ENCODE results near the gene HES2. TPM values are rescaled to one million over a fixed set of nuclear protein-coding genes. Genes with fewer than 3 reads are reported as not detected.
"Not testable (repeated sequence)": the region's sequence is repeated elsewhere in the genome, so short reads cannot be mapped to it uniquely, and the experiment has no call there.

Gene HES2
- polyA plus RNA-seq, 1 donor from 2014 or later, result not detected

DNA sequence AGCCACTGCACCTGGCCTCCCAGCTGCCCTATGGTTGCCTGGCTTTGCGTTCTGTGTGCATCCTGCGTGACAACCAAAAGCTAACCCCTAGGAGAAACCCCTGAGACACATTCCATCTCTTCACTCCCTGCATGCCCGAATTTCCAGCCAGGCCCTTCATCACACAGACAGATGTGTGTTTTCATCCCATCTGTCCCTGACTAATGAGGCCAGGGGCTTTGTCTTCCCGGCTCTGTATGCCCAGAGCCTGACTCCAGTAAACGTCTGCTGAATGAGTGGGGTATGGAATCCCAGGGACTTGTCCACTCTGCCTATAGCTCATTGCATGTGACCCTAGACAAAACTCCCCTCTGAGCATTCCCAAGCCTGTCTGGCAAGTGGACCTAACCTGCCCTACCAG lies 14.5 kb upstream of the HES2 start:
- Mint-ChIP-seq H3K27ac (no peak overlapping the region), H3K4me1 (peaks cover 0 to 4% (median 2%) of the 10 kb centered on the region in 3 donors), H3K27me3 (peaks cover 23% of the 10 kb centered on the region), H3K36me3 (no peaks in the 10 kb centered on the region), H3K4me3 (no peak overlapping the region), H3K9me3 (no peaks in the 10 kb centered on the region)

- H3K4me3 Mint-ChIP-seq, H3K27ac Mint-ChIP-seq: not testable (repeated sequence)
- peaks cover 17% of the 10 kb centered on the region for H3K27me3 Mint-ChIP-seq
These were observed 12.2 kb upstream of the HES2 start for GRCh38 chr1:6431645-6432579.

DNA sequence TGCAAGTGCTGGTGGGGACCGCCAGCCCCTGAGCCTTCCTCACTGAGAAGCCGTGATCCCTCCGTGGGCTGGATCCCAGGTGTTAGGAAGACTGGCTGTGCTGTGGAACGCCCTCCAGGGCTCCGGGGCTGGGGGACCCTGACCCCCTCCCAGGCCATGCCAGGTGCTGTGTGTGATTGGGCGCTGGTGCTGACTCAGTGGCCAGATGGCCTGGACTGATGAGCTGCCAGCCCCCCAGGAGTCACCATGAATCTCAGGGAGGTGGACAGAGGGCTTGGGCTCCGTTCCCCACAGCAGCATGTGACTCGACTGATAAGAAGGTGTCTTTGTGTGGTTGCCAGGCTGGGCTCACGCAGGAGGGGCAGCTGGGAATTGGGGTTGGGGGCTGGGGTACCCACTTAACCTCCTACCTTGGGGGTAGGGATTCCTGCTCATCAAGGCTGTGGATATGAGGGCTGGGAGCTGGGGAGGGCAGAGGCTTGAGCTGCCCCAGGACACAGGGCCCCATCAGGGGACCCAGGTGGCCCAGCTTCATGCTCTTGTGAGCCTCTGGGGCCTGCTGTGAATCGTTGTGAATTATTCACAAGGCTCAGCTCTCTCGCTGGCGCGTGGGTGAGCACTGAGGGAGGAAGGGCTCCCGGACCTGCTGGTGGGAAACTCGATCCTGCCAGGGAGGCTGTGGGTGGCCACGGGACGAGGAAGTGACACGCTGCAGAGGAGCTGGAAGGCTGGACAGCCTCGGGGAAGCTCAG lies 10.1 kb upstream of the HES2 start:
- H3K27me3 Mint-ChIP-seq, result peaks cover 21% of the 10 kb centered on the region
- not testable (repeated sequence) for H3K36me3 Mint-ChIP-seq, H3K4me1 Mint-ChIP-seq, H3K4me3 Mint-ChIP-seq, H3K9me3 Mint-ChIP-seq, H3K27ac Mint-ChIP-seq

More at GRCh38 chr1:6431645-6432579, 12.2 kb upstream of the HES2 start:
- H3K4me1 Mint-ChIP-seq, H3K9me3 Mint-ChIP-seq, H3K36me3 Mint-ChIP-seq: not testable (repeated sequence)

DNA sequence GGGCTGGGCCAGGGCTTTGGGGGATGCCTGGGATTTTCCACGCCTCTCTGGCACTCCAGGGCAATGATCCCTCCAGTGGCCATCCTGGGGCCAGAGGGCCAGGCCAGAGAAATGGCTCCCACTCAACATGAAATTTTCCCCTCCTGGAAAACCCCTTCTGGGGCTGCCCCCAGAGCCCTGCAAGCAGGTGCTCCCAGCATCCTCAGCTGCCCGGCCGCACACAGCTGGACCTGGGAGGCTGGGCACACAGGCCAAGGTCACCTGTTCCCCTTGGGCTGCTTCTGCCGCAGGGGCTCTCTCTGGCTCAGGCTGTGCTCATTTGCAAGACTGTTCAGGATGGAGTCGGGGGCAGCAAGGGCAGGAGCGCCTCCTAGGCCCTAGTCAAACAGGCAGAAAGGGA lies 8.7 kb upstream of the HES2 start:
- H3K9me3 Mint-ChIP-seq, H3K36me3 Mint-ChIP-seq, H3K4me3 Mint-ChIP-seq, H3K27ac Mint-ChIP-seq, H3K4me1 Mint-ChIP-seq: not testable (repeated sequence)
- peaks cover 30% of the 10 kb centered on the region for H3K27me3 Mint-ChIP-seq

GRCh38 chr1:6427441-6428390 lies 8.0 kb upstream of the HES2 start:
- H3K27ac Mint-ChIP-seq, result no peak overlapping the region
- H3K36me3 Mint-ChIP-seq, result no peaks in the 10 kb centered on the region
- H3K9me3 Mint-ChIP-seq, result no peaks in the 10 kb centered on the region
- H3K4me1 Mint-ChIP-seq, result peaks cover 0 to 4% (median 0%) of the 10 kb centered on the region in 3 donors
- H3K4me3 Mint-ChIP-seq, result no peak overlapping the region
- peaks cover 34% of the 10 kb centered on the region for H3K27me3 Mint-ChIP-seq

DNA sequence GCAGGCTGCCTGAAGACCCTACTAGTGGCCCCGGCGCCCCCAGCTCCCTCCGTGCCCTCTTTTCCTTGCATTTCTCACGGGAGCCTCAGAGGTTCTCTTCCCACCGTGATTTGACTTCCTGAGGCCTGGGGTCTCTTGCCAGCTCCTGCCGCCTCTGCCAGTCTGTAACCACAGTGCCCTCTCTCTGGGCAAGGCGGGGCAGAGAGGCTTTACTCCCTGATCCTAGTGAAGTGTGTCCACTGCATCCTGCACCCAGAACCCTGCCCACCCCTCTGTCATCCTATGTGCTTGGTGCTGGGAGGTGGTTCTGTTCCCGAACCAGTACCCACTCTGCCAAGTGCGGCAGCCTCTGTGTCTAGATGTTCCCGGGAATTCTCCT lies 7.2 kb upstream of the HES2 start:
- peaks cover 39% of the 10 kb centered on the region for H3K27me3 Mint-ChIP-seq
- peaks cover 0 to 4% (median 0%) of the 10 kb centered on the region in 3 donors for H3K4me1 Mint-ChIP-seq
- no peaks in the 10 kb centered on the region for H3K36me3 Mint-ChIP-seq
- no peak overlapping the region for H3K4me3 Mint-ChIP-seq
- no peaks in the 10 kb centered on the region for H3K9me3 Mint-ChIP-seq
- H3K27ac Mint-ChIP-seq, result no peak overlapping the region

DNA sequence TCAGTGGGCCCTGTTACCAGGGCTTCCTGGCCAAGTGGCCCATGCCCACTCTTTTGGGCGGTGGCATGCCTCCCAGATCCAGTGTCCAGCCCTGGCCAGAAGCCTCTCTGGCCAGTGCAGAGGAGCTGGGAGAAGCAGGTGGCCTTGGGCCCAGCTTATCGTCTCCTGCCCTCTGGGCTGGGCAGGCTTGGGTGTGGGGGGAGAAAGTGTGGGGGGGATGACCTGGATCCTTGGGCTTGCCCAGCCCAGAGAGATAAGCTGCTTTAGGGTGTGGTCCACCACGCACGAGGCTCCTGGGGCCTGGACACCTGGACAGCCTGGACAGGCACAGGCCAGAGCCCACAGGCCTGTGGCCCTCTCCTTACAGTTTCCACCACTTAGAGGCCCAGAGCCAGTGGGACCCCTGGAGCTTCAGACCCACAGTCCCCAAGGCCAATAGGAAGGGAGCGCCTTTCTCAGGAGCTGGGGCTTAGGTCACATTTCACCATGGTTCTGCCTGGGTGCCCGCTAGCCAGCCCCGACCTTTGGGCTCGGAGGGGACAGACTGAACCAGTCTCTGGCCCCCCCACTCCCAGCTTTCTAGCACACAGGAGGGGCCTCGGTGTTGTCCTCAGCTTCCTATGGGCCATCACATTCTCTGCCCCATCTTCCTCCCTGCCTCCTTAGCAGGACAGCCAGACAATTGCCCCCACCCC lies 6.7 kb upstream of the HES2 start:
- H3K36me3 Mint-ChIP-seq, result no peaks in the 10 kb centered on the region
- H3K4me1 Mint-ChIP-seq, result peaks cover 0 to 4% (median 4%) of the 10 kb centered on the region in 3 donors
- H3K27ac Mint-ChIP-seq, result no peak overlapping the region
- H3K27me3 Mint-ChIP-seq, result peaks cover 45% of the 10 kb centered on the region
- no peaks in the 10 kb centered on the region for H3K9me3 Mint-ChIP-seq
- no peak overlapping the region for H3K4me3 Mint-ChIP-seq

- Mint-ChIP-seq H3K27me3 (peaks cover 48% of the 10 kb centered on the region), H3K9me3 (no peaks in the 10 kb centered on the region), H3K4me3 (peak overlapping the region in 1 of 4 donors; percentile 32), H3K36me3 (no peaks in the 10 kb centered on the region), H3K27ac (no peak overlapping the region), H3K4me1 (peaks cover 0 to 8% (median 4%) of the 10 kb centered on the region in 3 donors)
These were observed 5.9 kb upstream of the HES2 start for GRCh38 chr1:6425658-6426057.

DNA sequence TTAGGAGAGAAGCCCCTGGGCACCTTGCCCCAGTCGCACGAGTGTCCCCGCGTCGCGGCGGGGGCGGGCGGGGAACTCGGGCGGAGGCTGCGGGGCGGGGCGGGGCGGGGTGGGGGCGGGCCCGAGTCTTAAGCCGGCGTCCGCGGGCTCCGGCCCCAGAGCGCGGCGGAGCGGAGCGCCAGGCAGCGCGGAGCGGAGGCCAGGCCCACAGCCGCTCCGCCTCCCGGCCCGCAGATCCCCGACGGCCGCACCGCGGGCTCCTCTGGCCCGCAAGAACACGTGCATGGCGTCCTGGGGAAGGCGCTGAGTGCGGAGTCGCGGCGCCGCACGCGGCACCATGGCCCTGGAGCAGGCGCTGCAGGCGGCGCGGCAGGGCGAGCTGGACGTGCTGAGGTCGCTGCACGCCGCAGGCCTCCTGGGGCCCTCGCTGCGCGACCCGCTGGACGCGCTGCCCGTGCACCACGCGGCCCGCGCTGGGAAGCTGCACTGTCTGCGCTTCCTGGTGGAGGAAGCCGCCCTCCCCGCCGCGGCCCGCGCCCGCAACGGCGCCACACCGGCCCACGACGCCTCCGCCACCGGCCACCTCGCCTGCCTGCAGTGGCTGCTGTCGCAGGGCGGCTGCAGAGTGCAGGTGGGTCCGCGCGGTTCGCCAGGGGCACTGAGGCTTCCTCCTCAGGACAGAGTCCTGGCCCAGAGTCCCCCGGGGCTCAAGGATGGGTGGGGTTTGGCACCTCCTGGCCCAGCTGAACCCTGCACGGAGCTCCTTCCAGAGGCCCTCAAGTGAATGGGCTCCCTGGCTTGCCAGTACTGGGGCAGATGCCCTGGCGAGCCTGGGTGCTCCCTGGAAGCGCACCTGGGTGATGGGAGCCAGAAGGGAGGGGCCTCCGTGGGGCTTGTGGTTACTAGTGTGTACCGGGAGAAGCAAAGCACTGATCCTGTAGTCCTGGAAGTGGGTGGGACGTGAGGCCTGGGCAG lies 5.2 kb upstream of the HES2 start, which contains the start of gene ESPN:
Gene ESPN (plus strand): TSS at position 158 of the 975 bp plus-strand sequence. CDS start 180 bp downstream, at position 338.
- Mint-ChIP-seq H3K4me3 (peak within 1 kb of the TSS in 3 of 4 donors; percentile 46 to 87 (median 84)), H3K4me1 (peaks cover 0 to 8% (median 4%) of the 10 kb centered on the region in 3 donors), H3K27me3 (peaks cover 44% of the 10 kb centered on the region), H3K27ac (no peak within 1 kb of the TSS), H3K9me3 (no peaks in the 10 kb centered on the region), H3K36me3 (no peaks in the 10 kb centered on the region)

DNA sequence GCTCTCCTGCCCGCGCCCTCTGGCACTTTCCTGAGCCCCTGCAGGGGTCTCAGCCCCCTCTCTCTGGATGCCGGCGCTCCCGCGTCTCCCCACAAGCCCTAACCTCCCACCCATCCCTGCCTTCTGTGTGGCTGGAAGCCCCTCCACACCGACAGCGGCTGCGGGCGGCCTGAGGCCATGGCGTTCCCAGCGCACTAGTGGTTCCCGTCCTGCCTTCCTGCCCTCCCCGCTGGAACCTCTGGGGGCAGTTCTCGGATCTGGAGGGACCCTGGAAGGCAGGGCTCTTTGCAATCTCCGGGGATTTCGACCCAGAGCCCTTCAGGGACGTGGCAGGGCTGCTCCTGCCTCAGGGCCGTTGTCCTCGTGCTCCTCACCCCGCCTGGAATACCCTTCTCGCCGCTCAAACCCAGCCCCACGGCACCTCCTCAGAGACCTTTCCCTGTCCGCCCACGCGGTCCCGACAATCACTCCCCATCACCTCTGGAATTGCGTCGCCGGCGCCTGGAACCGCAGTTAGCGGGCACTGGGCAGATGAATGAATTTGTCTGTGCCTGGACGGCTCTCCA lies 4.4 kb upstream of the HES2 start:
- Mint-ChIP-seq H3K27ac (no peak overlapping the region), H3K4me3 (peak overlapping the region in 3 of 4 donors; percentile 46 to 87 (median 81)), H3K9me3 (no peaks in the 10 kb centered on the region), H3K36me3 (no peaks in the 10 kb centered on the region), H3K4me1 (peaks cover 1 to 8% (median 4%) of the 10 kb centered on the region in 3 donors), H3K27me3 (peaks cover 42% of the 10 kb centered on the region)

GRCh38 chr1:6423321-6423999 lies 3.7 kb upstream of the HES2 start:
- H3K27ac Mint-ChIP-seq, result no peak overlapping the region
- H3K4me3 Mint-ChIP-seq, result peak overlapping the region in 2 of 4 donors; percentile 84 to 87
- H3K27me3 Mint-ChIP-seq, result peaks cover 43% of the 10 kb centered on the region
- no peaks in the 10 kb centered on the region for H3K36me3 Mint-ChIP-seq
- H3K9me3 Mint-ChIP-seq, result no peaks in the 10 kb centered on the region
- H3K4me1 Mint-ChIP-seq, result peaks cover 1 to 8% (median 4%) of the 10 kb centered on the region in 3 donors

- peaks cover 55% of the 10 kb centered on the region for H3K27me3 Mint-ChIP-seq
- no peak overlapping the region for H3K27ac Mint-ChIP-seq
- no peaks in the 10 kb centered on the region for H3K9me3 Mint-ChIP-seq
- no peaks in the 10 kb centered on the region for H3K36me3 Mint-ChIP-seq
- peak overlapping the region; percentile 20 to 78 (median 36) for H3K4me3 Mint-ChIP-seq
- peaks cover 1 to 8% (median 4%) of the 10 kb centered on the region in 3 donors for H3K4me1 Mint-ChIP-seq
These were observed 1.5 kb upstream of the HES2 start for GRCh38 chr1:6421266-6421665.

Measured in IgD-negative memory B cell (primary cell).